T-cell (primary cell): ENCODE results near the gene DNMT3L. TPM values are rescaled to one million over a fixed set of nuclear protein-coding genes. Genes with fewer than 3 reads are reported as not detected.
"Not testable (repeated sequence)": the region's sequence is repeated elsewhere in the genome, so short reads cannot be mapped to it uniquely, and the experiment has no call there.

ENCODE experiments used
- ATAC-seq, 4 experiments: fragments of 200-7000 bp in 3 of 4; fragments of 150-1000 bp in 1 of 4; cut with Tn5 transposase; replicated peaks in 1 of 4; 1 replicate in 3 of 4; 2 replicates in 1 of 4; pipeline ENCODE4 v1.10.0; 2021; ENCODE audit warnings: moderate library complexity in 3 of 4, mild to moderate bottlenecking in 2 of 4, moderate number of reproducible peaks in 1 of 4
- CTCF ChIA-PET, 2 donors: fragments of 300-600 bp; sonication (Branson Sonifier 250); formaldehyde crosslinking; loops; one replicate each; lab custom pipeline; 2022; ENCODE audit warnings: antibody characterized with exemption in 2 of 2; lab: Charles Lee
- POLR2A ChIA-PET, 2 donors: fragments of 300-600 bp; sonication (Branson Sonifier 250); formaldehyde crosslinking; loops; one replicate each; lab custom pipeline; 2022; ENCODE audit warnings: antibody characterized with exemption in 2 of 2; lab: Charles Lee
- DNase-seq, 35 experiments: peaks; one replicate each; pipeline versions ENCODE4 v3.0.0 to v3.0.0-alpha.2; 2013 to 2023
- H3K27ac ChIP-seq: one replicate; pipeline ENCODE4 v1.5.1; 2013; ENCODE audit warnings: low read length
- H3K27me3 ChIP-seq, 2 experiments: replicated peaks in 1 of 2; 1 replicate in 1 of 2; 2 replicates in 1 of 2; pipeline versions ENCODE4 v1.6.1 to v1.7.0; 2013; ENCODE audit warnings: low read length in 1 of 2, mixed read lengths in 1 of 2; ENCODE audit not compliant: control insufficient read depth in 2 of 2, insufficient read depth in 2 of 2; ENCODE audit errors: extremely low read depth in 1 of 2
- H3K36me3 ChIP-seq, 2 donors: 1 replicate in 1 of 2; 2 replicates in 1 of 2; pipeline versions ENCODE4 v1.6.1 to v1.7.0; 2013; ENCODE audit warnings: low read length in 1 of 2; ENCODE audit not compliant: control insufficient read depth in 2 of 2, insufficient read depth in 1 of 2; ENCODE audit errors: extremely low read depth in 1 of 2
- H3K4me1 ChIP-seq, 2 experiments: 1 replicate in 1 of 2; 2 replicates in 1 of 2; pipeline versions ENCODE4 v1.6.1 to v1.7.0; 2013; ENCODE audit warnings: low read length in 2 of 2, mixed read lengths in 1 of 2; ENCODE audit not compliant: insufficient read depth in 2 of 2, control insufficient read depth in 1 of 2; ENCODE audit errors: extremely low read depth in 1 of 2
- H3K4me3 ChIP-seq, 2 donors: 1 replicate in 1 of 2; 2 replicates in 1 of 2; pipeline versions ENCODE4 v1.5.1 to v1.7.0; 2013; ENCODE audit warnings: mild to moderate bottlenecking in 2 of 2, low read length in 1 of 2, moderate library complexity in 1 of 2; ENCODE audit not compliant: control insufficient read depth in 1 of 2; ENCODE audit errors: extremely low read depth in 1 of 2
- H3K9me3 ChIP-seq: 2 replicates; pipeline ENCODE4 v1.7.0; 2013
- H3K27ac Mint-ChIP-seq, 2 donors: one replicate each; pipeline ENCODE4 v1.8.0; 2020 to 2021; ENCODE audit warnings: mild to moderate bottlenecking in 2 of 2, mixed read lengths in 2 of 2
- H3K27me3 Mint-ChIP-seq, 2 donors: one replicate each; pipeline ENCODE4 v1.8.0; 2021 to 2022; ENCODE audit warnings: mixed read lengths in 2 of 2
- H3K36me3 Mint-ChIP-seq: one replicate; pipeline ENCODE4 v1.8.0; 2021; ENCODE audit warnings: mixed read lengths
- H3K4me1 Mint-ChIP-seq, 3 donors: one replicate each; pipeline ENCODE4 v1.8.0; 2020 to 2022; ENCODE audit warnings: mixed read lengths in 3 of 3, mild to moderate bottlenecking in 1 of 3
- H3K4me3 Mint-ChIP-seq, 3 donors: one replicate each; pipeline ENCODE4 v1.8.0; 2020 to 2022; ENCODE audit warnings: mild to moderate bottlenecking in 3 of 3, mixed read lengths in 3 of 3, moderate library complexity in 3 of 3
- H3K9me3 Mint-ChIP-seq, 3 donors: one replicate each; pipeline ENCODE4 v1.8.0; 2020 to 2022; ENCODE audit warnings: mixed read lengths in 3 of 3
- WGBS: methylation state at CpG from one replicate; pipeline ENCODE4 v1.1.5; 2013; ENCODE audit warnings: missing lambda C conversion rate; ENCODE audit not compliant: insufficient coverage; 5-methylcytosine and 5-hydroxymethylcytosine counted together
- total RNA-seq, 35 experiments: library from RNA in 6 of 35; stranded (reverse) in 6 of 35; fragments of 120-200 nt in 1 of 35; gene quantifications; one replicate each; pipeline versions ENCODE4 v1.2.1 to v1.2.4 and lab custom pipeline; 2013 to 2026

DNMT3L gene
- total RNA-seq, 5 donors from 2014 or later (not counting 1 experiment from before 2014, with no cell fraction given) = not detected

- H3K9me3 Mint-ChIP-seq, H3K36me3 ChIP-seq, H3K27me3 ChIP-seq, H3K9me3 ChIP-seq, H3K27ac Mint-ChIP-seq, CTCF ChIA-PET, H3K4me3 ChIP-seq, H3K4me1 Mint-ChIP-seq, ATAC-seq, H3K27me3 Mint-ChIP-seq, H3K27ac ChIP-seq, H3K36me3 Mint-ChIP-seq, POLR2A ChIA-PET, H3K4me3 Mint-ChIP-seq, DNase-seq, H3K4me1 ChIP-seq: not testable (repeated sequence)
- WGBS = no CpG with 5 or more reads among the region's 8 CpGs
Observed at GRCh38 chr21:44218461-44218860, 43.2 kb downstream of the DNMT3L start.

DNA sequence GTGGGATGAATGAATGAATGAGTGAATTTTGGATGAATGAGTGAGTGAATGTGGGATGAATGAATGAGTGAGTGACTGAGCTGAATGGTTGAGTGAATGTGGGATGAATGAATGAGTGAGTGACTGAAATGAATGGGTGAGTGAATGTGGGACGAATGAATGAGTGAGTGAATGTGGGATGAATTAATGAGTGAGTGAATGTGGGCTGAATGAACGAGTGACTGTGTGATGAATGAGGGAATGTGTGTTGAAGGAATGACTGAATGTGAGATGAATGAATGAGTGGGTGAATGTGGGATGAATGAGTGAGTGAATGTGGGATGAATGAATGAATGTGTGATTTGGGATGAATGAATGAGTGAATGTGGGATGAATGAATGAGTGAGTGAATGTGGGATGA lies 49.7 kb downstream of the DNMT3L start:
- H3K27ac Mint-ChIP-seq, H3K9me3 ChIP-seq, CTCF ChIA-PET, H3K9me3 Mint-ChIP-seq, H3K36me3 Mint-ChIP-seq, H3K36me3 ChIP-seq, DNase-seq, H3K4me3 ChIP-seq, H3K4me3 Mint-ChIP-seq, ATAC-seq, POLR2A ChIA-PET, H3K4me1 Mint-ChIP-seq, H3K27me3 ChIP-seq, H3K27ac ChIP-seq, H3K27me3 Mint-ChIP-seq, H3K4me1 ChIP-seq: not testable (repeated sequence)
- no CpG with 5 or more reads among the region's 2 CpGs for WGBS

- POLR2A ChIA-PET, ATAC-seq, H3K9me3 ChIP-seq, H3K4me1 ChIP-seq, H3K9me3 Mint-ChIP-seq, H3K27me3 Mint-ChIP-seq, DNase-seq, H3K27me3 ChIP-seq, H3K4me1 Mint-ChIP-seq, H3K4me3 Mint-ChIP-seq, H3K4me3 ChIP-seq, H3K27ac Mint-ChIP-seq, CTCF ChIA-PET, H3K36me3 Mint-ChIP-seq, H3K36me3 ChIP-seq, H3K27ac ChIP-seq: not testable (repeated sequence)
- no CpG with 5 or more reads among the region's 3 CpGs for WGBS
Observed at GRCh38 chr21:44211574-44211973, 50.1 kb downstream of the DNMT3L start.

DNA sequence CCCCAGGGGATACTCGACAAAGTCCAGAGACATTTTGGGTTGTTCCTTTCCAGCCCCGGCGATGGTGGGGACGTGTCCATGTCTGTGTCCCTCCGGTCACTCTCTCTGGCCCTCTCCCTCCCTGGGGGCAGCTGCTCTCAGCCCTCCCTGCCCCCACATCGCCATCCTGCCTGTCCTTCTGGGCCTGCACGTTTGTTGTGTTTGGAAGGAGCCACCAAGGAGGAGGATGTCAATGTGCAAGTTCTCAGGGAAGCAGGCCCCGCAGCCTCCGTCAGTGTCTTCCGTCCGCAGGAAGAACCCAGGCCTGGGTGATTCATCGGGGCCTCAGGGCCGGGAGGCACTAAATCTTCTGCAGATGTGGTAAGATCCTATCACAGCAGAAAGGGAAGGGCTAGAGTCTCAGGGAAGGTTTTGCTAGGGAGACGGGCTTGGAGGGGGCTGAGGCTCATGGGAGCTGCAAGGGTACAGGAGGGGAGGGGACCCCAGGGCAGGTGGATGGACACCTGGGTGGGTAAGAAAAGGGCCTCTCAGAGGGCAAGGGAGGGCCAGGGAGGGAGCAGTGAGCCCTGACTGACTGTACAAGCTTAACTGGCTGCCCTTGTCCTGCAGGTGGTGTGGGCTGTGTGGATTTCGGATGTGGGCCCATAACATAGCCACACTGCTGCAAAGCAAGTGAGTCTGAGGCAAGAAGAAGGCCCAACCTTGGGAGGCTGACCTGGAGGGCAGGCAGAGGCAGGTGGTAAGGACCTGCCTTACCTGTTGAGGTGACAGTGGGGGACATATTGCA lies 53.6 kb downstream of the DNMT3L start:
- H3K4me1 Mint-ChIP-seq, H3K9me3 ChIP-seq, H3K27ac Mint-ChIP-seq, H3K4me3 ChIP-seq, H3K4me1 ChIP-seq, H3K4me3 Mint-ChIP-seq, H3K27me3 ChIP-seq, H3K36me3 ChIP-seq, DNase-seq, H3K27me3 Mint-ChIP-seq, H3K9me3 Mint-ChIP-seq, H3K36me3 Mint-ChIP-seq, H3K27ac ChIP-seq, CTCF ChIA-PET, POLR2A ChIA-PET: not testable (repeated sequence)
- ATAC-seq = peak in 3 of 4 experiments; percentile 44 to 62 (median 56)
- no CpG with 5 or more reads among the region's 15 CpGs for WGBS

DNA sequence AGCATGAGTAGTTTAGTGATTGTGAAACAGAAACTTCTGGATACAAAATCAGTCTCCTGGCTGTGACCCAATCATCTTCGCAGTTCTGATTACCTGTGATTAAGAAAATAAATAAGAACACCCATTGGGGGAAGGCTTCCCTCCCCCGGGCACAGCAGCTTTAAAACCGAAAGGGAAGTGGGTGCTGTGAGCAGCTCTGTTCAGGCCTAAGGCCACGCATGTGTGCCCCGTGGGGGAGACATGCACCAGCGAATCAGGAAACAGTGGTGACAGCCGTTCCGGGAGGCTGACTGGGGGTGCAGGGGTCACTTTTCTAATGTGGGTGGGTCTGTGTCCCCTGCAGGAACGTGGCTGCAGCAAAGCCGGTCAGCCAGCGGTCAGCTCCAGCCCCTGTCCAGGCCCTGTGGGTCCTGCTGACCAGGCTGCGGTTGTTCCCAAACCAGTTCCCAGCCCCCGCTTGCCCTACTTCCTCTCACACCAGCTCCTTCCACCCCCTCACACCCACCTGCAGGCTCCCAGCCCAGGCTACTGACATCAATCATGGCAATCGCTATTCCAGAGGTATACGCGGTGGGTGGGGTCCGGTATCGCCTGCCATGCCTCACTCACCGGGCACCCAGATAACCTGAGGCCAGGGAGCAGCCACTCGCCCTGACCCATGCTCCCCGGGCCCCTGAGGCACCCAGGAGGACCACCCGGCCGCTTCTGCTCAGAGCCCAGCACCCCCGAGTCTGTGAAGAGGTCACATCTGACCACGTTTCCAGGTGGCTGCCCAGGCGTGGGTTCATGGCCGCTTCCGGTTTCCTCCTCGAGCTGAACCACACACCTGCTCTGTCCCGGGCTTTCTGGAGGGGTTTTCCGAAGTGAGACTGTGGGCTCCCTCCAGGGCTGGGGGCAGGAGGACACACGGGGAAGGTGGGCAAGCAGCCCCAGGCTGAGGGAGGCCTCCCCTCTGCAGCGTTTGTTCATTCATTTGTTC lies 54.7 kb downstream of the DNMT3L start:
- H3K27ac ChIP-seq, H3K36me3 ChIP-seq, H3K4me1 Mint-ChIP-seq, H3K27me3 Mint-ChIP-seq, H3K27ac Mint-ChIP-seq, H3K9me3 Mint-ChIP-seq, H3K4me3 ChIP-seq, H3K9me3 ChIP-seq, H3K4me1 ChIP-seq, H3K4me3 Mint-ChIP-seq, CTCF ChIA-PET, DNase-seq, H3K36me3 Mint-ChIP-seq, H3K27me3 ChIP-seq, POLR2A ChIA-PET: not testable (repeated sequence)
- peak; percentile 83 to 93 (median 88) for ATAC-seq
- no CpG with 5 or more reads among the region's 33 CpGs for WGBS

DNA sequence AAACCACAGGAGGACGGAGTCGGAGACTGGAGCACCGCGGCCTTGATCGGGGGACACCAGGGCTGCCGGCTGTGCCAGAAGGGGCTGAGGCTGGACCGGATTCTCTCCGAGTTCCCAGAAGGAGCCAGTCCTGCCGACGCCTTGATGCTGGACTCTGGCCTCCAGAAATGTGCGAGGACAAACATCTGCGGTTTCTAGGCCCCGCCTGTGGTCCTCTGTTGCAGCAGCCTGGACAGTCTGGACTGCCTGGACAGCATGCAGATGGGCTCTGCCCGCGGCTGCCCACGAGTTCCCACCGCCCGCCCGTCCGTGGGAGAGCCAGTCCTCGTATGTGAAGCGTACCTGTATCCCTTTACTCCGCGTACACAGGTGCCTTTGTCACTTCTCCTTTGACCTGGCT lies 55.5 kb downstream of the DNMT3L start:
- no CpG with 5 or more reads among the region's 24 CpGs for WGBS
- H3K36me3 ChIP-seq, H3K4me3 Mint-ChIP-seq, H3K27ac ChIP-seq, H3K4me3 ChIP-seq, H3K27ac Mint-ChIP-seq, H3K9me3 Mint-ChIP-seq, H3K9me3 ChIP-seq, DNase-seq, ATAC-seq, H3K27me3 ChIP-seq, H3K36me3 Mint-ChIP-seq, POLR2A ChIA-PET, H3K4me1 Mint-ChIP-seq, H3K4me1 ChIP-seq, H3K27me3 Mint-ChIP-seq, CTCF ChIA-PET: not testable (repeated sequence)
